Chondrocyte (in vitro differentiated cells): Measurements from ENCODE around the gene OR10AD1. TPM values are rescaled to one million over a fixed set of nuclear protein-coding genes. Genes with fewer than 3 reads are reported as not detected.
A peak's percentile ranks its signal among the peaks of the same experiment; 100 is the strongest.

Experiments
- DNase-seq: peaks from one replicate; pipeline ENCODE4 v3.0.0; 2021; ENCODE audit warnings: mixed read lengths, low spot score
- H3K27ac Mint-ChIP-seq: one replicate; pipeline ENCODE4 v1.8.0; 2021; ENCODE audit warnings: mild to moderate bottlenecking, moderate library complexity, mixed read lengths; ENCODE audit not compliant: unreplicated experiment
- H3K27me3 Mint-ChIP-seq: 2 replicates; pipeline ENCODE4 v1.8.0; 2021; ENCODE audit warnings: low read depth, mixed read lengths
- H3K36me3 Mint-ChIP-seq: 2 replicates; pipeline ENCODE4 v1.8.0; 2021; ENCODE audit warnings: low read depth, mixed read lengths
- H3K4me1 Mint-ChIP-seq: 2 replicates; pipeline ENCODE4 v1.8.0; 2021; ENCODE audit warnings: low read depth, mild to moderate bottlenecking, mixed read lengths
- H3K4me3 Mint-ChIP-seq: one replicate; pipeline ENCODE4 v1.8.0; 2021; ENCODE audit warnings: mild to moderate bottlenecking, moderate library complexity, mixed read lengths; ENCODE audit not compliant: unreplicated experiment
- H3K9me3 Mint-ChIP-seq: 2 replicates; pipeline ENCODE4 v1.8.0; 2021; ENCODE audit warnings: low read depth, mixed read lengths
- total RNA-seq: library from RNA; stranded (reverse); gene quantifications from 3 replicates; pipeline ENCODE4 v1.2.1, GENCODE V29; 2021
- TF ChIP-seq, protein P1 (sequence below): fragments of 200-600 bp; sonication (generic); IDR thresholded peaks from 2 replicates; pipeline ENCODE4 v1.5.0; 2021; ENCODE audit warnings: antibody characterized with exemption, mild to moderate bottlenecking, moderate library complexity

OR10AD1 gene
- total RNA-seq, 1 donor from 2014 or later, result not detected

DNA sequence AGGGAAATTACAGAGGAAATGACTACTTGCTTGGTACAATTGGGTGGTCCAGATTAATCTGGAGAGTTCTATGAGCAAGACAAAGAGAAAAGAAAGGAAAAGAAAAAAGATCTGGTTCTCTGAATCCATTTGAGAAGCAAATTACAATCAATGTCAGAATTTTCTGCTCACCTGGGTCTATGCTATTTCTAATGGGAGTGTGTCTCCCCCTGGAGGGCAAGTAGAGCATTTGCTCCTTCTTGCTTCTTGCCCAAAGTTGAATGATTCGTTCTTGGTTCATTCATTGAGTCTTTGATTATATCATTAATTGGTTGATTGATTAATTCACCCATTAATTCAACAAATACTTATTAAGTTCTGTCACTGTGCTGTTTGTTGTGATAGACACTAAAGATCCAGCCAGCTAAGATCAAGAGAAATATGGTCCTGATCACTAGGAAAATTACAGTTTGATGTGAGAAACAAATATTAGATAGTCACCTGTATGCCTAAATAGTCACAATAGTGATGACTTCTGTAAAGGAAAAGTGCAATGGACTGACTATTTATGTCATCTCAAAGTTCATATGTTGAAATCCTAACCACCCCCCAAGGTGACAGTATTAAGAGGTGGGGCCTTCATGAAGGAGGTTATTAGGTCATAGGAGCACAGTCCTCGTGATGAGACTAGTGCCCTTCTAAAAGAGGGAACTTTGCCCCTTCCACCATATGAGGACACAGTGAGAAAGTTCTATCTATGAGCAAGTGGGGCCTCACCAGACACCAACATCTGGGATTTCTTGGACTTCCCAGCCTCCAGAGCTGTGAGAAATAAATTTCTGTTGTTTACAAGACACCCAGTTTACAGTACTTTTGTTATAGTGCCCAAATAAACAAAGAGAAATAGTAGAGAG lies 37.8 kb downstream of the OR10AD1 start:
- TF ChIP-seq, protein P1, sequence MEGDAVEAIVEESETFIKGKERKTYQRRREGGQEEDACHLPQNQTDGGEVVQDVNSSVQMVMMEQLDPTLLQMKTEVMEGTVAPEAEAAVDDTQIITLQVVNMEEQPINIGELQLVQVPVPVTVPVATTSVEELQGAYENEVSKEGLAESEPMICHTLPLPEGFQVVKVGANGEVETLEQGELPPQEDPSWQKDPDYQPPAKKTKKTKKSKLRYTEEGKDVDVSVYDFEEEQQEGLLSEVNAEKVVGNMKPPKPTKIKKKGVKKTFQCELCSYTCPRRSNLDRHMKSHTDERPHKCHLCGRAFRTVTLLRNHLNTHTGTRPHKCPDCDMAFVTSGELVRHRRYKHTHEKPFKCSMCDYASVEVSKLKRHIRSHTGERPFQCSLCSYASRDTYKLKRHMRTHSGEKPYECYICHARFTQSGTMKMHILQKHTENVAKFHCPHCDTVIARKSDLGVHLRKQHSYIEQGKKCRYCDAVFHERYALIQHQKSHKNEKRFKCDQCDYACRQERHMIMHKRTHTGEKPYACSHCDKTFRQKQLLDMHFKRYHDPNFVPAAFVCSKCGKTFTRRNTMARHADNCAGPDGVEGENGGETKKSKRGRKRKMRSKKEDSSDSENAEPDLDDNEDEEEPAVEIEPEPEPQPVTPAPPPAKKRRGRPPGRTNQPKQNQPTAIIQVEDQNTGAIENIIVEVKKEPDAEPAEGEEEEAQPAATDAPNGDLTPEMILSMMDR, result peak; percentile 97
- DNase-seq, result no peak
- Mint-ChIP-seq H3K27me3 (peaks cover 10% of the 10 kb centered on the region), H3K4me1 (no peaks in the 10 kb centered on the region), H3K4me3 (no peak overlapping the region), H3K36me3 (no peaks in the 10 kb centered on the region), H3K9me3 (no peaks in the 10 kb centered on the region), H3K27ac (no peak overlapping the region)

- Mint-ChIP-seq H3K36me3 (no peaks in the 10 kb centered on the region), H3K4me3 (no peak overlapping the region), H3K9me3 (no peaks in the 10 kb centered on the region), H3K27ac (no peak overlapping the region), H3K27me3 (peaks cover 10% of the 10 kb centered on the region), H3K4me1 (no peaks in the 10 kb centered on the region)
- TF ChIP-seq, protein P1, result no peak
- no peak for DNase-seq
These were observed 38.6 kb downstream of the OR10AD1 start for GRCh38 chr12:48164451-48164850.

GRCh38 chr12:48163150-48163747 lies 39.8 kb downstream of the OR10AD1 start:
- no peaks in the 10 kb centered on the region for H3K36me3 Mint-ChIP-seq
- H3K9me3 Mint-ChIP-seq, result no peaks in the 10 kb centered on the region
- H3K4me1 Mint-ChIP-seq, result no peaks in the 10 kb centered on the region
- H3K27ac Mint-ChIP-seq, result no peak overlapping the region
- H3K4me3 Mint-ChIP-seq, result no peak overlapping the region
- peaks cover 10% of the 10 kb centered on the region for H3K27me3 Mint-ChIP-seq
- no peak for DNase-seq
- TF ChIP-seq, protein P1, result no peak

DNA sequence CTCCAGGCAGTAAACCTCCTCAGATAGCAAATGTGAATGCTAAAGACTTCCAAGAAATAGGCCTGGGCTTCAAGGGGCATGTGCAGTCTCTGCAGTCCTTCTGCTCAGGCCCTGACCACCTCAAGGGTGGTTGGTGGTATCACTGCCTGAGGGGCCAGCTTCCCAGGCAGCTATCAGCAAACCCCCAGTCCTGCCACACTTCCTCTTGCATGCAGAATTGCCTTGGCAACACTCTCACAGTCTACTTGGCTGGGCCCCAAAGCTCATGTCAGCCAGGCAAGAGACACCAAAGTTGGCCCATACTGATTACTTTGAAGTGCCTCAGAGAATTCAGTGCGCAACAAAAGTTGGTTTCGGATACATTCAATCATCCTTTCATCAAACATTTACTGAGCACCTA lies 42.3 kb downstream of the OR10AD1 start:
- no peak for DNase-seq
- Mint-ChIP-seq H3K27me3 (peaks cover 5% of the 10 kb centered on the region), H3K9me3 (no peaks in the 10 kb centered on the region), H3K36me3 (no peaks in the 10 kb centered on the region), H3K27ac (no peak overlapping the region), H3K4me3 (no peak overlapping the region), H3K4me1 (peaks cover 17% of the 10 kb centered on the region)
- TF ChIP-seq, protein P1, result no peak

DNA sequence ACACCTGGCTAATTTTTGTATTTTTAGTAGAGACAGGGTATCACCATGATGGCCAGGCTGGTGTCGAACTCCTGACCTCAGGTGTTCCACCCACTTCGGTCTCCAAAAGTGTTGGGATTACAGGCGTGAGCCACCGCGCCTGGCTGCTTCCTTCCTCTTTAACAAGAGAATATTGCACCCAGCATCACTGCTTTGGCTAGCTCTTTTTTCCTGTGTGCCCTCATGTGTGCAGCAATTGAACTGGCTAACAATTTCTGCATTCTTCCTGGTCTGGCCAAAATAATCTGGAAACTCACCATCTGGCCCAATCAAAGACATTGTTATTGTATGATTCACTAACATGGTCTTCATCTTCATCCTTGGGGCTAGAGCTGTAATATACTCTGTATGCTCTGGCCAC lies 43.0 kb downstream of the OR10AD1 start:
- no peak for DNase-seq
- H3K9me3 Mint-ChIP-seq, result no peaks in the 10 kb centered on the region
- H3K36me3 Mint-ChIP-seq, result no peaks in the 10 kb centered on the region
- peaks cover 17% of the 10 kb centered on the region for H3K4me1 Mint-ChIP-seq
- H3K27ac Mint-ChIP-seq, result no peak overlapping the region
- H3K4me3 Mint-ChIP-seq, result no peak overlapping the region
- TF ChIP-seq, protein P1, result no peak
- peaks cover 4% of the 10 kb centered on the region for H3K27me3 Mint-ChIP-seq
